Gastroesophageal sphincter (tissue), 3 donors: Measurements from ENCODE around the gene ID1.

Source experiments
- CTCF ChIP-seq, 4 experiments: fragments of 200-600 bp in 2 of 4; fragments of 450-650 bp in 2 of 4; sonication (generic) in 1 of 4; IDR thresholded peaks; one replicate each; pipeline ENCODE4 v1.5.1; 2017 to 2019; ENCODE audit warnings: antibody characterized with exemption in 4 of 4, mild to moderate bottlenecking in 2 of 4, moderate library complexity in 2 of 4
- EP300 ChIP-seq: sonication (generic); formaldehyde crosslinking; IDR thresholded peaks from one replicate; pipeline ENCODE4 v1.6.1; 2017; ENCODE audit warnings: antibody characterized with exemption, mild to moderate bottlenecking
- POLR2A ChIP-seq, 2 donors: fragments of 450-650 bp; IDR thresholded peaks; one replicate each; pipeline ENCODE4 v1.6.1; 2017; ENCODE audit warnings: antibody characterized with exemption in 2 of 2, mild to moderate bottlenecking in 2 of 2, moderate library complexity in 1 of 2
- POLR2AphosphoS5 ChIP-seq: sonication (generic); formaldehyde crosslinking; IDR thresholded peaks from one replicate; pipeline ENCODE4 v1.6.1; 2017; ENCODE audit warnings: antibody characterized with exemption

GRCh38 chr20:31637660-31638059 lies 32.6 kb downstream of the ID1 start, which contains the start of gene COX4I2:
- TF ChIP-seq CTCF (IDR thresholded peaks at IDR 0.05) (no peak), EP300 (no peak), POLR2A (IDR thresholded peaks at IDR 0.05) (no peak), POLR2AphosphoS5 (no peak)
